NCI-H526 treated with DMSO at 0.1 percent for 48 hours (cell line): Measurements from ENCODE around the gene KRTAP10-3.
"Not testable (repeated sequence)": the region's sequence is repeated elsewhere in the genome, so short reads cannot be mapped to it uniquely, and the experiment has no call there.

ENCODE experiments used
- DNase-seq: peaks from one replicate; lab custom pipeline; 2025; lab: John Stamatoyannopoulos, UW

Gene KRTAP10-3, protein sequence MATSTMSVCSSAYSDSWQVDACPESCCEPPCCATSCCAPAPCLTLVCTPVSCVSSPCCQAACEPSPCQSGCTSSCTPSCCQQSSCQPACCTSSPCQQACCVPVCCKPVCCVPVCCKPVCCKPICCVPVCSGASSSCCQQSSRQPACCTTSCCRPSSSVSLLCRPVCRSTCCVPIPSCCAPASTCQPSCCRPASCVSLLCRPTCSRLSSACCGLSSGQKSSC

DNA sequence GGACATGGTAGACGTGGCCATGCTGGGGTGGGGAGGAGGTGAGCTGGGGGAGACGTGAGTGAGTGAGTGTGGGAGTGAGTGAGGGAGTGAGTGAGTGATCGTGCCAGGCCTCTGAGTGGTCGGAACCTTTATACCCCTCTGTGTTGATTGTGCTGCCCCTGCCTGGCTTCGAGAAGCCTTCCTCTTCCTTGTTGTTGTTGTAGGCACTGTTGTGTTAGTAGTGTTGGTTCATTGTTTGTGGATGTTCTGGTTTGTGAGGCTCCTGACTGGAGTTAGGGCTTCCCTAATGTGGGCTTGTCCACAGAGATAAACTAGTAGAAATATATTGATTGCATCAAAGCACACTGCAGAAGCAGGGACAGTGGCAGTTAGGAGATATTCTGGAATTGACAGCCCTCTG, at the start of gene KRTAP10-3:
KRTAP10-3 (minus strand) TSS at position 101 of the 400 bp plus-strand sequence; CDS start at position 21, 80 bp downstream.
- no peak for DNase-seq

DNA sequence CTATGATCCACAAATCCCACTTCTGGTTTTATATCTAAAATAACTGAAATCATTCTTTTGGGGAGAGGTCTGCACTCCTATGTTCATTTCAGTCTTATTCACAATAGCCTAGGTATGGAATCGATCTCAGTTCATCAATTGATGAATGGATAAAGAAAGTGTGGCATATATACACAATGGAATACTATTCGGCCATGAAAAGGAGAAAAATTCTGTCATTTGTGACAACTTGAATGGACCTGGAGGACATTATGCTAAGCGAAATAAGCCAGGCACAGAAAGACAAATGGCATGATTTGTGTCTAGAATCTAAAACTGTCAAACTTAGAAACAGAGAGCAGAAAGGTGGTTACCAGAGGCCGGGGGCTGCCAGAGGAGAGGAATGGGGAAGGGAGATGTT, 47.9 kb upstream of the KRTAP10-3 start:
- no peak for DNase-seq

DNA sequence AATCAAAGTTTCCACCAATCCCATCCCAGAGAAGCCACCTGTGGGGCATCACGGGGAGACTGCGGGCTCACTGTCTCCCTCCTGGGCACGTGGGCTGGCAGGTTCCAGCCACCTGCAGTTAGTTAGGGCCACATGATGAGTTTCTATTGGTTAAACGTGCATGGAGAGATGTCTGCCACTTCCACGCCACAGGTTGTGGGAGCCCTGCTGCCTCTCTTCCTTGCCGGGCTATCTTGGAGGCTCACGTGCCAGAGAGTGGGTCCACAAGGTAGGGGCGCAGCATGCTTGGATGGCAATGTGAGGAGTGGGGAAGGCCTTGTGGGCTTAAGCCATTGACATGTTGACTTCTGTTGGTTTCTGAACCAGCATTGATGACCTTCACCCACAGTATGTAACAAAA, 45.3 kb upstream of the KRTAP10-3 start:
- DNase-seq = no peak

DNA sequence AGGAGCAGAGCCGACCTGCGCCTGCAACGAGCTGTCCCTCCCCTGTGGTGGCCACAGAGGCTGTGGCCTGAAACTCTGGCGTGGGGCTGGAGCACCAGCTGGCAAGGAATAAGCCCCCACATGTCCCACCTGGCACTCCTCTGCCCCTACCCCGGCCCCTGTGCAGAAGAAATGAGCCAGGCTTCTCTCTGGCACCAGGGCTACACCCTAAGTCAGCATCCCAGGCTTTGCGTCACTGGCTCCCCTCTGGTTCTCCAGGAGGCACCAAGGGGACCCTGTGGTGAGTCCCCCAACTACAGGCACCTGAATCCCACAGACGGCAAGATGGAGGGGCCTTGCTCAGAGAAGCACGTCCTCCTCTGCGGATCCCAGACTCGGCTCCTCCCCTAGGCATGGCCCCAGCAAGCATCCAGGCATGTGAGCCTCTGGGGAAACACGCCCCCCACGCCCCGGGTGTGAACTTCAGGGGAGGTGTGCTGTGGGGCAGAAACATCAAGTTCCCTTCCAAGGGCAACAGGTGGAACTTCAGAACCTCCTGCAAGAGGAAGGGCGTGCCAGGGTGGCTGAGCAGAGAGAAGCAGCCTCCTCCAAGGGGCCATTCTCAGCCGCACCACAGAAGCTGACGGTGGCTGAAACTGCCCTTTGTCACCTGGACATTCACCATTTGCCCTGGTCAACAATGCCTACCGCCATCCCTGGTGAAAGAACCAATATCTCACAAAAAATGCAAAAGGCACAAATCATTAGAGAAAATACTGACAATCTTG, 44.7 kb upstream of the KRTAP10-3 start:
- DNase-seq = no peak

DNA sequence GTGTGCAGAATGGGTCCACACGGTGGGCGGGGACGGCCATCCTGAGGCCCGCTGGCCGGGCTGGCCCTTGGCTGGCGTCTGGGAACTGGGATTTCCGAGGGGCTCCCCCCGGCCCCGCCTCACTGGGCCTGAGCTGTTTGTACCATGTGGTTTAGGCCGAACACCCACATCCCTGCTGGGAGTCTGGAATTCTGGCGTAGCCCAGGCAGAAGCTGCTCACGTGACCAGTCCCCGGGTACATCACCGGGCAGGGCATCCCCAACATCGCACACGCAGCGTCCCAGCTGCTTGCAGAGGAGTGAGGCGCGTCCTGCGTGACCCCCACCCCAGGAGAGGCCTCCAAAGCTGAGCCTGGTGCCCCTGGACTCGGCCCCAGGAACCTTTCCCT, 43.9 kb upstream of the KRTAP10-3 start:
- no peak for DNase-seq

DNA sequence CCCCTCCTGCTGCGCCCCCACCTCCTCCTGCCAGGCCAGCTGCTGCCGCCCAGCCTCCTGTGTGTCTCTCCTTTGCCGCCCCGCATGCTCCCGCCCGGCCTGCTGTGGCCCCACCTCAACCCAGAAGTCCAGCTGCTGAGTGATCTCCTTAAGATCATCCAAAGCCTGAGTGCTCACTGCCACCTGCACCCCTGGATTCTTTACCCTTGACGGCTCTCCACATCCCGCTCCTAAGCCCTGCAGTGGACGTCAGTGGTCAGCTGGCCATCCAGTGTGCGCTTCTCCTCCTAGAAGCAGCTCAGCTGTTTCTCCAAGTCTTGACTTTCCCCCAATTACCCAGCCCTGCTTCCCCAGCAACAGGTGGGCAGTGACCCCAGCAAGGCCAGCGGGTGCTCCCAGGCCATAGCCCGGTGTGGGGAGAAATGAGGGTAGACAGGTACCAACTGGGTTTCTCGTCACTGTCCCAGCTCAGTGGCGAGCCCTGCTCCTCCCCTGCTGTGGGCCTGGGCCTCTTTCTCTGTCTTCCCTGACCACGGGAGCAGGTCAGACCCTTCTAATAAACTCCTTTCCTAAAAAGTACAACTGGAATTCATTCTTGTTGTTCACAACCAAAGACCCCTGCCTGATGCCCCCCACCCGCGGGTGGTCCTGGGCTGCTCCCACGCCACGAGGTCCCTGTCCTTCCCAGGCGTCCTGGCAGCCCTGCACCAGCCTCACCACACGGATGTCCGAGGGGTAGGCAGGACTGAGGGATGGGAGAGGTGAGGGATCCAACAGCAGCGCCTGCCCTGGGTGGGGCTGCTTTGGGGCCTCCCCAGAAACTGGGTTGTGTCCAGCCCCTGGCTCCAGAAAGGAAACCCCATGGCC, 43.2 kb upstream of the KRTAP10-3 start:
- DNase-seq = no peak

DNA sequence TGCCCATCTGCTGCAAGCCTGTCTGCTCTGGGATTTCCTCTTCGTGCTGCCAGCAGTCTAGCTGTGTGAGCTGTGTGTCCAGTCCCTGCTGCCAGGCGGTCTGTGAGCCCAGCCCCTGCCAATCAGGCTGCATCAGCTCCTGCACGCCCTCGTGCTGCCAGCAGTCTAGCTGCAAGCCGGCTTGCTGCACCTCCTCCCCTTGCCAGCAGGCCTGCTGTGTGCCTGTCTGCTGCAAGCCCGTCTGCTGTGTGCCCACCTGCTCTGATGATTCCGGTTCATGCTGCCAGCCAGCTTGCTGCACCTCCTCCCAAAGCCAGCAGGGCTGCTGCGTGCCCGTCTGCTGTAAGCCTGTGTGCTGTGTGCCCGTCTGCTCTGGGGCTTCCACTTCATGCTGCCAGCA, 42.5 kb upstream of the KRTAP10-3 start:
- DNase-seq = not testable (repeated sequence)

DNA sequence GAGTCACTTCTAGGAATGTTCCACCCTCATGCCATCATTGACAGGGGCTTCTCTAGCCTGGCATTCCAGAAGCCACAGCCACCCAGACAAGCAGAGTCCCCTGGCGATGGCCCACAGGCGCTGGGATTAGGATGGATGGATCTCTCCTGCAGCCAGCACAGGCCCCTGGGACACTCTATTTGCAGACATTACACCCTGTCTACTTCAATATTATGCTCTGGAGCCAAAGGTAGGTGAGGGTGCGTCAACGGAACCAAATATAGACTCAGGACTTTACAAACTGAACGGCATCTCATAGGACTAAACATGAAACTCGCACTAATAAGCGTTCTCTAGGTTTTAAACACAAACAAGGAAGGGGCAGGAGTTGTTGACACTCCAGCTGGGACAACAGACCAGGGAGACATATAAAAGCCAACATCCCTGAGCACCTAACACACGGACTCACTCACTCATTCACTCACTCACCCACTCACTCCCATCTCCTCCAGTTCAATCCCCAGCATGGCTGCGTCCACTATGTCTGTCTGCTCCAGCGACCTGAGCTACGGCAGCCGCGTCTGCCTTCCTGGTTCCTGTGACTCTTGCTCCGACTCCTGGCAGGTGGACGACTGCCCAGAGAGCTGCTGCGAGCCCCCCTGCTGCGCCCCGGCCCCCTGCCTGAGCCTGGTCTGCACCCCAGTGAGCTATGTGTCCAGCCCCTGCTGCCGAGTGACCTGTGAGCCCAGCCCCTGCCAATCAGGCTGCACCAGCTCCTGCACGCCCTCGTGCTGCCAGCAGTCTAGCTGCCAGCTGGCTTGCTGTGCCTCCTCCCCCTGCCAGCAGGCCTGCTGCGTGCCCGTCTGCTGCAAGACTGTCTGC, 41.8 kb upstream of the KRTAP10-3 start, which contains the start of gene KRTAP10-7:
KRTAP10-7 (plus strand) TSS at position 480 of the 861 bp plus-strand sequence; CDS start at position 505, 25 bp downstream.
- not testable (repeated sequence) for DNase-seq

DNA sequence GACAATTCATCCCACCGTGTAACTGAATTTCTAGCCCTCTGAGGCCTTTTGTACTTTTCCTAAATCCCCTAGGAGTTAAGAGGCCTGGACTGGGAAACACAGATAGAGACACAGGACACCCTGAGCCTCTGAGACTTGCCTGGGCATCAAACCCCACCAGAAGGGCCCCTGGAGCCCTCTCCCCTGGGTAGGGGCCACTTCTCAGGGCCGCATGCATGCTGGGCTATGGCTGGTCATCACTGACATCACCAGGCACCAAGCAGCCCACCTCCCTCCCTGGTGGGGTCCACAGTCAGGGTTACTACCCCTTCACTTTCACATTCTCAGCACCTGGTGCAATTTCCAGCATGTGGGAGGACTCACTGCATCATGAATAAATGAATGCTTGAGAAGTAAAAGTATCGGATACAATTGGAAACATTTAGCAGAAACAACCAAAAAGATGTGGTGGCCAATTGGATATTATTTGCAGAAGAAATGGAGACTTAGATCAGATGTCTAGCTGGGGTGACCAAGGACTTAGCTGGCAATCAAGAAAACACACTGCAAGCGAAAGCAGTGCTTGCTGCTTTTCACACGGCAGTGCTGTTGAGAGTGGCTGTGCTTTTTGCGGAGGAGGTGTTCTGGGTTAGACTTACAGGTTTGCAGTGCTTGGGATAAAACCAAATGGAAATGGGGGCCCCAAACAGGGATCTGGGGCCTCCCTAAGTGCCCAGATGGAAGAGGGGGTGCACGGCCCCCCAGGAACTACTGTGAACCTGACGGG, 40.9 kb upstream of the KRTAP10-3 start:
- DNase-seq = no peak

DNA sequence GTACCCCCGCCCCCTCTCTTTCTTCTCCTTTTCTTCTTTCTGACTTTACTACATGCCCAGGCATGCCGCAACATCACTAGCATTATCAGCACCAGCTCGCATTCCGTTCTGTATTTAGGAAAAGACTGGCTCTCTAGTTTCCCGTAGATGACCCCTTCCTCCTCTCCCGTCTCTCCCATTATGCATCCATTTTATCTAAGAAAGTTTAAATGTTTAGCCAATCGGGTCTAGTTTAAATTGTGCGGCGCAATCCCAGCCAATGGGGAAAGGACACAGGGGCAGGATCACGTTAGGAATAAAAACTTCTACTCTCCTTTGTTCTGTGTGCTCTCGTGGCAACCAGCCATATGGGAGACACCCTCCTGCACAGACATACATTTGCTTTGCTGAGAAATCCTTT, 39.5 kb upstream of the KRTAP10-3 start:
- no peak for DNase-seq

DNA sequence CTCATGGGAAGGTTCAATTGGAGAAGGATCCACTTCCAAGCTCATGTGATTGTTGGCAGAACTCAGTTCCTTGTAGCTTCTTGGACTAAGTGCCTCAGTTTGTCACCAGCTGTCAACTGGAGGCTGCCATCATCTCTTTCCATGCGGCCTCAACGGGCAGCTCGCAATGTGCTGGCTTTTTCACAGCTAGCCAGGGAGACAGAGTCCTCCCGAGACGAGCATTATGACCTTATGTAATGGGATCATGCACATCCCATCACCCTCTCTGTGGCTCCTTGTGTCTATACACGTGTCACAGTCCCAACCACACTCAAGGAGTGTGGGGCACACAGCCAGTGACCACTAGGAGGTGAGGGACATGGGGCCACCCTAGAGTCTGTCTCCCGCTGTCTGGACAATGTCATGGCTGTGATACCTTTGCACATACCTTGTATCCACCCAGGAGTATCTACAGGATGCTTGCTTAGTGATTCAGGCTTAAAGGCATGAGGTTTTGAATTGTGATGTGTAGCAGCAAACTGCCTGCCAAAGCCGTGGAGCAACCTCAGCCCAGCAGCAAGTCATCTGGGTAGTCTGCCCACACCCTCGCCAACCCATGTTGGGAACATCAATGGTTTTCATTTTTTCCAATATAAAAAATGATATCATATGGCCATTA, 37.6 kb upstream of the KRTAP10-3 start:
- DNase-seq = no peak

DNA sequence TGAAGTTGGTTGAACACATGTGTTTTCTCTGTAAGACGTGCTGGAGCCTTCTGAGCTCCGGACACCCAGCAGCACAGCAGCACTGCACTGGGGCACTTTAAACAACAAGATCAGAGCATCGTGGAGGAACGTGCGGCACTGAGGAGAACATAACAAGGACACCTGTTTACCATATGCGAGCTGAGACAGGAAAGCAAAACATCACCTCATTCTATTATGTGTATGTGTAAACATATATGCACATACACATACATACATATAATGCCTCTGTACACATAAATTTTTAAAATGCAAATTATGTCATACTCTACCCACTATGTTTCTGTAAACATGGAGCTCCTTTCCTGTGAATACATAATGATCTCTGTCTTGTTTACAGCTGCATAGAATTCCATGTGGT, 36.9 kb upstream of the KRTAP10-3 start:
- DNase-seq = no peak

DNA sequence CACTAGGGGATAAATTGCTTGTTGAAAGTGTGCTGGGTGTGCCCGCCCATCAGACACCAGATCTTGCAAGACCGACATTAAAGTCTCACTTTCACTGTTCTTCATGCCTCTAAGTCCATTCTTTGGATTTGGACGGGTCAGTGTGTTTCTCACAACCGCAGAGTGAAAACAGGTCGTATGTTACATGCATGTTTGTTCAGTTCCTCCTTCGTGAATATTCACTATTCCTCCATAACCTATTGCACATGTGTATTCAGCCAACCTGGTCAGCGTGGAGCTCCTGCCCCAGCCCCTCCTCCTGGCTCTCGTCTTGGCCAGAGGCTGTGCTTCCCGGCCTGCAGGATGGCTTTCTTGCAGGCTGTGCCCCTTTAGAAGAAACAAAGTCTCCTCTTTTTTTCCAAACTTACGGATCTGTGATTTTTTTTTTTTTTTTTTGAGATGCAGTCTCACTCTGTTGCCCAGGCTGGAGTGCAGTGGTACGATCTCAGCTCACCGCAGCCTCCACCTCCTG, 35.9 kb upstream of the KRTAP10-3 start:
- no peak for DNase-seq

DNA sequence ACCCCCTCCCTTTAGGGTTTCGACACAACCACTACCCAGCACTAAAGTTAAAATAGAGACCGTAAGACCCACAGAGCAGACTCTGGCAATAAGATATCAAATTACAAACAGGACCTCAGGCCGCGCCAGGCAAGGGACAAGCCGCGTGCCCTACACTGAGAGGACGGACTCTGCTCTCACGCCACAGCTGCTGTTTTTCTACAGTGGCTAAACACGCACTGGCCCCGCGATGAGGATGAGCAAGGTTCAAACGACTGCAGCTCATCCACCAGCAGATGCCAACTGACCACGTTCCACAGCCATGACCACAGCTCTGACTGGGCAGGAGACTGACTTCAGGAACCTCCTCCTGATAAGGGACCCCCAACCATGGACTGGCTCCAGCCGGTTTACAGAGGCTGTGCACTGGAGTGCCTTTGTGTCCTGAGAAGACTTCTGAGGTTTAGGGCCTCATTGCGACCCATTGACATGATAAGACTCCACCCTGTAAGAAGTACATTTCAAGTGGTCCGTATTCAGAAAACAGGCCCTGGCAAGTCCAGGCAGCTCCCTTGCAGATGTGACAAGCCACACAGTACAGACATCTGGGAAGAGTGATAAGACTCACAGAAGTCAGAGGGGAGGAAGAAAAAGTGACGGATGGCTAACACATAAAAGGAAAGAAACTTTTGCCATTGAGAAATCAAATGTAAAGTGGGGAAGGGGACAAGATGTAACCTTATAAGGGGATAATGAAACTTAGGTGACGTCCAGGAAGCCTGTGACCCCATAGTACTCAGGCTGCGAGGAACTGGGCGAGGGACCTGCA, 35.2 kb upstream of the KRTAP10-3 start:
- DNase-seq = no peak

DNA sequence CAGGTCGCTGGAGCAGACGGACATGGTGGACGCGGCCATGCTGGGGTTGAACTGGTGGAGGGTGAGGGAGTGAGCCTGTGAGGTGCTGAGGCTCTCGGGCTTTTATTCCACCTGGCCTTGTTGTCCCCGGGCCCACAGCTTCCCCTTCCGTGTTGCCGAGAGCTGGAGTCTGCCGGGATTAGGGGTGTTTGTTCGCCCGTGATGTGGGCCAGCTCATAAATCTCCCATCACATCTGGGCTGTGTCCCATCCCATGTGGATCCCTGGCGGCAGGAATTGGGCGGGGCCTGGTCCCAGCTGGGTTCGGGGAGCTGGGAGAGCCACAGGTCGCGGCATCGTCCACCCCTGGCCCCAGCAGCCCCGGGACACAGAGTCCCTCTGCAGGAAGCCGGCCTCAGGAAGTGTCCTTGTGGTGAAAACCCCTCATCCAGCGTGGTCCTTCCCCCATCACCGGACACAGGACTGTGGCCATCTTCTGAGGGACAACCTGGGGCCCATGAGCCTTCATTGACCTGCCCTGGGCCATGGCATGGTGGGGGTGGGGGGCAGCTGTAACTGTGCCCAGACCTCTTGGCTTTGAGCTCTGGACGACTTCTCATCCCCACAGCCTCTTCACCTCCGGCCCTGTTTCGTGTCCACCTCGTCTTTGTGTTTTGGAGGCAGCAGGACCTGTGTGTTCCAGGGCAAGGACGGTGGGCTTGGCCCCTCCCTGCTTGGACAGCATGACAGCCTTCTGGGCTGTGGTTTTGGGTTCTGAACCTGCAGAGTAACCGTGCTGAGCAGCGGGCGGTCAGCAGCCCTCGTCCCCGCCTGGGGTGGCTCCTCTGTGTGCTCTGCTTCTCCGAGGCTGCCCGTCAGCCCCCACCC, 34.1 kb upstream of the KRTAP10-3 start, which contains the start of gene KRTAP10-6:
KRTAP10-6 (minus strand) TSS at position 60 of the 866 bp plus-strand sequence; CDS start at position 39, 21 bp downstream.
- no peak for DNase-seq

DNA sequence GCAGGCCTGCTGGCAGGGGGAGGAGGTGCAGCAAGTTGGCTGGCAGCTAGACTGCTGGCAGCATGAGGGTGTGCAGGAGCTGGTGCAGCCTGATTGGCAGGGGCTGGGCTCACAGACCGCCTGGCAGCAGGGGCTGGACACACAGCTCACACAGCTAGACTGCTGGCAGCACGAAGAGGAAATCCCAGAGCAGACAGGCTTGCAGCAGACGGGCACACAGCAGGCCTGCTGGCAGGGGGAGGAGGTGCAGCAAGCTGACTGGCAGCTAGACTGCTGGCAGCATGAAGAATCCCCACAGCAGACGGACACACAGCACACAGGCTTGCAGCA, 33.2 kb upstream of the KRTAP10-3 start:
- not testable (repeated sequence) for DNase-seq

DNA sequence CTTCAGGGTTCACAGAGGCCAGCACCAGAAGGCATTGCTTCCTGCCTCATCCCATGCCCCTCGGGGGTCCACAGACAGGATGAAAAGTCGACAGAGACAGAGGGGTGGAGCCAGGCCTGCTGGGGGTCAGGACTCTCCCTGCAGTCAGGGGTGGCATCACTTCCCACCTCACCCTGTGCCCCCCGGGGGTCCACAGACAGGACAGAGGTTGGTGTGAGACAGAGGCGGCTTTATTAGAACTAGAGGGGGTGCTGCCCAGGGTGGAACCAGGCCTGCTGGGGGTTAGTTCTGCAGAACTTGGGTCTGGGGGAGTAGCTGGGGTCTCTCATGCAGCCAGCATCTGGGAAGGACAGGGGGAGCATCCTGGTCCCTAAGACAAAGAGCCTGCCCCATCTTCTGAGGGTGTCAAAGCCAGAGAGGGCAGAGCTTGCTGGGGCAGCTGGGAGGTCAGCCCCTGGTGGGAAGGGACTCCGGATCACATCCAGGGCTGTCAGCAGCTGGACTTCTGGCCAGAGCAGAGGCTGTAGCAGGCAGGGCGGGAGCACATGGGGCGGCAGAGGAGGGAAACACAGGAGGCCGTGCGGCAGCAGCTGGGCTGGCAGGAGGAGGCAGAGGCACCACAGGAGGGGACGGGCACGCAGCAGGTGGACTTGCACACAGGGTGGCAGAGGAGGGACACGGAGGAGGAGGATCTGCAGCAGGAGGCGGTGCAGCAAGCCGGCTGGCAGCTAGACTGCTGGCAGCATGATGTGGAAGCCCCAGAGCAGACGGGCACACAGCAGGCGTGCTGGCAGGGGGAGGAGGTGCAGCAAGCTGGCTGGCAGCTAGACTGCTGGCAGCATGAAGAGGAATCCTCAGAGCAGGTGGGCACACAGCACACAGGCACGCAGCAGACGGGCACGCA, 32.6 kb upstream of the KRTAP10-3 start:
- DNase-seq = not testable (repeated sequence)
